Heart left ventricle (tissue), 16 donors: ENCODE results near the gene TMEM236. TPM values are rescaled to one million over a fixed set of nuclear protein-coding genes. Genes with fewer than 3 reads are reported as not detected.
A peak's percentile ranks its signal among the peaks of the same experiment; 100 is the strongest.

Source experiments
- ATAC-seq, 4 donors: fragments of 200-7000 bp; cut with Tn5 transposase; one replicate each; pipeline ENCODE4 v1.9.1; 2020 to 2022; ENCODE audit warnings: moderate library complexity in 4 of 4, mild to moderate bottlenecking in 3 of 4, moderate number of reproducible peaks in 1 of 4
- DNase-seq, 5 donors: peaks; one replicate each; pipeline ENCODE4 v3.0.0-alpha.2; 2020
- H3K27ac ChIP-seq, 12 donors: fragments of 200-600 bp; sonication (generic) in 4 of 12; one replicate each; pipeline versions ENCODE4 v1.5.0 to v1.8.0; 2016 to 2022; ENCODE audit warnings: mild to moderate bottlenecking in 2 of 12
- H3K27me3 ChIP-seq, 9 donors: fragments of 200-600 bp; sonication (generic) in 2 of 9; one replicate each; pipeline versions ENCODE4 v1.5.1 to v1.8.0; 2016 to 2022; ENCODE audit warnings: mild to moderate bottlenecking in 3 of 9
- H3K36me3 ChIP-seq, 9 donors: fragments of 200-600 bp; sonication (generic) in 2 of 9; one replicate each; pipeline versions ENCODE4 v1.5.0 to v1.8.0; 2018 to 2022; ENCODE audit warnings: mild to moderate bottlenecking in 2 of 9
- H3K4me1 ChIP-seq, 12 donors: fragments of 200-600 bp; sonication (generic) in 4 of 12; one replicate each; pipeline versions ENCODE4 v1.5.0 to v1.8.0; 2016 to 2022; ENCODE audit warnings: mild to moderate bottlenecking in 3 of 12
- H3K4me3 ChIP-seq, 12 donors: fragments of 200-600 bp; sonication (generic) in 4 of 12; one replicate each; pipeline versions ENCODE4 v1.5.0 to v1.8.0; 2017 to 2022; ENCODE audit warnings: mild to moderate bottlenecking in 9 of 12, moderate library complexity in 4 of 12
- H3K9me3 ChIP-seq, 12 donors: fragments of 200-600 bp; sonication (generic) in 4 of 12; one replicate each; pipeline versions ENCODE4 v1.5.0 to v1.8.0; 2016 to 2022; ENCODE audit warnings: mild to moderate bottlenecking in 1 of 12
- POLR2A ChIP-seq, 2 donors: fragments of 450-650 bp; IDR thresholded peaks; one replicate each; pipeline ENCODE4 v1.6.1; 2017; ENCODE audit warnings: antibody characterized with exemption in 2 of 2, mild to moderate bottlenecking in 2 of 2, moderate library complexity in 2 of 2
- WGBS, 4 donors: extraction: QIAGEN DNeasy Blood & Tissue Kit in 2 of 4; methylation state at CpG; one replicate each; pipeline versions ENCODE4 v1.1.5 to v1.1.7; 2013 to 2018; 5-methylcytosine and 5-hydroxymethylcytosine counted together
- intact Hi-C, 10 donors: fragments of 100-400 bp; cut with DNase I; formaldehyde crosslinking; loops; one replicate each; pipeline versions ENCODE4 v1.11.1 to v1.14.2; 2022
- polyA plus RNA-seq, 2 donors: library from polyadenylated mRNA; stranded (reverse); fragments of 200-250 nt; gene quantifications; one replicate each; pipeline ENCODE4 v1.2.3, GENCODE V29; 2013
- total RNA-seq, 9 donors: library from RNA; depleted of rRNA in 2 of 9; stranded (reverse); fragments of >200 nt in 2 of 9; fragmentation: NEBNext Ultra II Directional in 3 of 9; extraction: Animal tissue kit (Norgen Biotek cat#: 25700) in 3 of 9; gene quantifications; one replicate each; pipeline versions ENCODE4 v1.1.0 to v1.2.4, GENCODE V29; 2016 to 2023
- TF ChIP-seq, protein P1 (sequence below), 12 donors: fragments of 200-600 bp; sonication (generic) in 4 of 12; IDR thresholded peaks; one replicate each; pipeline versions ENCODE4 v1.5.0 to v1.8.0; 2018 to 2022; ENCODE audit warnings: antibody characterized with exemption in 12 of 12, mild to moderate bottlenecking in 5 of 12
- donor health status: ischemic (EF 13 %, LVEDD 7.1; RV severe dilation, severe dysfunction).
- donor health status: healthy with polysubstance abuse.
- donor health status: DM: no; HTN: yes; CAD: no.
- donor health status: DM: no; HTN: no; CAD: no.
- donor health status: ischemic (EF 25% LVEDD 6.9; RV normal size, moderate dysfunction).
- donor health status: ischemic (EF 25% LVEDD 5.7; RV mildly dilated, moderate dysfunction).
- donor health status: healthy.
- donor health status: DM: yes; HTN: yes; CAD: no.
- donor health status: ischemic (EF 35%, LVEDD 5.7; RV mildly dilated, moderate dysfunction).
- donor health status: nonischemic (EF 11% LVEDD 7.7; RV severe dilation, severe dysfunction).
- donor health status: DM: yes; HTN: yes; CAD: no.
- donor health status: PGD.
- donor health status: ischemic (EF 29% LVEDD 5.4; RV normal size, mild dysfunction).
- donor health status: nonischemic (EF 23%, LVEDD 6.1; RV moderate dilation, normal function).

The TMEM236 gene
- total and polyA plus RNA-seq, 11 donors, result 0.09 to 3.2 (median 0.38) TPM

DNA sequence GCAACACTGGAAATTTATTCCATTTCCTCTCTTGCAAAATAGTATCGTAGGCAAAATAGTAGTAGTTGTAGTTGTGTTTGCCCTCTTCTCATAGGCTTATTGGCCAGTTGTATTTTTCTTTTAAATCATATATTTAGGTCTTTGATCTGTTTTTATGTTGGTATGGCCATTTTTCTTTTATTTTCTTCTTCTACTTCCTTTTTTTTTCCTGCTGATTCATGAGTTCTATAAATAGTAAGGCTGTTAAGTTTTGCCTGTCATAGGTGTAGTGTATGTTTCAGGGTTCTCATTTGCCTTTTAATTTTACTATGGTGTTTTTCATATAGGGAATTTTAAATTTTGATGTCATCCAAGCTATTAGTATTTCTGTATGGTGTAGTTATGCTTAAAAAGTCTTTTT lies 31.8 kb downstream of the TMEM236 start:
- DNase-seq, result no peak
- Histone ChIP-seq H3K4me3 (peak overlapping the region in 2 of 12 donors; percentile 2 to 24), H3K36me3 (no peaks in the 10 kb centered on the region), H3K9me3 (no peaks in the 10 kb centered on the region), H3K27me3 (no peaks in the 10 kb centered on the region), H3K27ac (peak overlapping the region in 6 of 12 donors; percentile 11 to 88 (median 31)), H3K4me1 (peaks cover 0 to 66% (median 6%) of the 10 kb centered on the region in 12 donors)
- TF ChIP-seq, protein P1, sequence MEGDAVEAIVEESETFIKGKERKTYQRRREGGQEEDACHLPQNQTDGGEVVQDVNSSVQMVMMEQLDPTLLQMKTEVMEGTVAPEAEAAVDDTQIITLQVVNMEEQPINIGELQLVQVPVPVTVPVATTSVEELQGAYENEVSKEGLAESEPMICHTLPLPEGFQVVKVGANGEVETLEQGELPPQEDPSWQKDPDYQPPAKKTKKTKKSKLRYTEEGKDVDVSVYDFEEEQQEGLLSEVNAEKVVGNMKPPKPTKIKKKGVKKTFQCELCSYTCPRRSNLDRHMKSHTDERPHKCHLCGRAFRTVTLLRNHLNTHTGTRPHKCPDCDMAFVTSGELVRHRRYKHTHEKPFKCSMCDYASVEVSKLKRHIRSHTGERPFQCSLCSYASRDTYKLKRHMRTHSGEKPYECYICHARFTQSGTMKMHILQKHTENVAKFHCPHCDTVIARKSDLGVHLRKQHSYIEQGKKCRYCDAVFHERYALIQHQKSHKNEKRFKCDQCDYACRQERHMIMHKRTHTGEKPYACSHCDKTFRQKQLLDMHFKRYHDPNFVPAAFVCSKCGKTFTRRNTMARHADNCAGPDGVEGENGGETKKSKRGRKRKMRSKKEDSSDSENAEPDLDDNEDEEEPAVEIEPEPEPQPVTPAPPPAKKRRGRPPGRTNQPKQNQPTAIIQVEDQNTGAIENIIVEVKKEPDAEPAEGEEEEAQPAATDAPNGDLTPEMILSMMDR (IDR thresholded peaks at IDR 0.05), result no peak
- TF ChIP-seq POLR2A (IDR thresholded peaks at IDR 0.05), result no peak
- WGBS, 4 donors, result 55 to 71% (median 59%) methylated on average over 1 of the region's 1 CpG
- no peak for ATAC-seq
- intact Hi-C loops, result no loop called here

DNA sequence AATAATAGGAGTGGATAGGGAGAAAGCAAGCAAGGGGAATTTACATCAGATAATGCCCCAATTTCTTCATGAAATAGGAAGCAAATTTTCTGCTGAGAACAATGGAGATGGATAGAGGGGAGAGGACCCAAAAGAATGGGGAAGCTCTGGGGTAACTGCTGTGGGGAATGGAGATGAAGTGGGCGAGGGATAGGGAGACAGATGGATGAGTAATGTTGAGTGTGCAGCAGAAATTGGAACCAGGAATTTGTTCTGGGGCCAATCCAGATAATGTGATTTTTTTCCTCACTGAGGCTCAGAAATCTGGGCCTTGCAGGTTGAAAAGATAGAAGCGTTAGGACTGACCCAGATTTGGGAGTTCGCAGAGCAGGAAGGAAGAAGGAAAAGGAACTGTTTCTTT lies 32.7 kb downstream of the TMEM236 start:
- peak overlapping the region in 2 of 12 donors; percentile 11 to 88 for H3K27ac ChIP-seq
- intact Hi-C loops, result no loop called here
- WGBS, 4 donors, result 64 to 75% (median 71%) methylated on average over 3 of the region's 3 CpGs
- DNase-seq (no peak), ATAC-seq (peak in 1 of 4 donors; percentile 50)
- H3K27me3 ChIP-seq, result no peaks in the 10 kb centered on the region
- no peak for TF ChIP-seq POLR2A (IDR thresholded peaks at IDR 0.05)
- TF ChIP-seq, protein P1 (IDR thresholded peaks at IDR 0.05), result no peak
- no peaks in the 10 kb centered on the region for H3K9me3 ChIP-seq
- no peaks in the 10 kb centered on the region for H3K36me3 ChIP-seq
- no peak overlapping the region for H3K4me3 ChIP-seq
- peaks cover 0 to 57% (median 6%) of the 10 kb centered on the region in 12 donors for H3K4me1 ChIP-seq

DNA sequence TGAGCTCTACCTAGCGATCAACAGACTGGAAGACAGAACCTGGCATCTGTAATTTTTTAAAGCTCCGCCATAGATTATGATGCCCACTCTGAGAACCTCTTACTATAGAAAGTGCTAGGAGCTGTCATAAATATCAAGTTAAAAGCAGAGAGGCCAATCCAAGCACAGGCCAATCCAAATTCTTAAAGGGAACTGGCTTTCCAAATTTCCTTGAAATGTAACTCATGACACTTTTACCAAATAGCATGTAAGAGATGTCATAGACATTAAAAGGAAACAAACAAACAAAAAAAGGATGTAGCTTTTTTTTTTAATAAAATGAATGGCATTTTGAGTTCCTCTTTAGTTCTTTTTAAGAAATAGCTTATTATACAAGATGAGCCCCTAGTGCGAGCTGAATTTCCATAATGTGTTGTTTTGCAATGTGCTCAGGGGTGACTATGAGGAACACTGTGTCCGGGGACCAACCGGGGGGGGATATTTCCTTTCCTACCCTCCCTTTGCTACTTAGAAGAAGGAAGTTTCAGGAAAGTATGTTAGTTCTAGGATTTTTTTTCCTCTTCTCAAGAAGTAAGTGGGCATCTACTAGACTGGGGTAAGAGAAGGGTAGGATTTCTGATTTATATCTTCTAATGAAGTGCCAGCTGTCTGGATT lies 33.4 kb downstream of the TMEM236 start:
- 70 to 77% (median 72%) methylated on average over 5 of the region's 5 CpGs for WGBS, 4 donors
- no peaks in the 10 kb centered on the region for H3K36me3 ChIP-seq

More for the DNA sequence above, 33.4 kb downstream of the TMEM236 start:
- no peaks in the 10 kb centered on the region for H3K27me3 ChIP-seq
- H3K4me1 ChIP-seq, result peaks cover 0 to 53% (median 6%) of the 10 kb centered on the region in 12 donors
- H3K27ac ChIP-seq, result peak overlapping the region in 3 of 12 donors; percentile 2 to 88 (median 11)
- DNase-seq (peak in 1 of 5 donors; percentile 25), ATAC-seq (peak in 3 of 4 donors; percentile 53 to 78 (median 68))
- H3K4me3 ChIP-seq, result peak overlapping the region in 1 of 12 donors; percentile 2
- TF ChIP-seq POLR2A (IDR thresholded peaks at IDR 0.05), result no peak
- TF ChIP-seq, protein P1 (IDR thresholded peaks at IDR 0.05), result no peak
- intact Hi-C loops, result no loop called here
- H3K9me3 ChIP-seq, result no peaks in the 10 kb centered on the region
